Fibroblast of the aortic adventitia (primary cell): ENCODE data around the gene HLF. TPM values are rescaled to one million over a fixed set of nuclear protein-coding genes. Genes with fewer than 3 reads are reported as not detected.

ENCODE experiments used
- DNase-seq: peaks from one replicate; pipeline ENCODE4 v3.0.0-alpha.2; 2010; ENCODE audit warnings: low read depth
- H3K4me3 ChIP-seq: 2 replicates; pipeline ENCODE4 v1.5.1; 2011; ENCODE audit warnings: low read depth, mild to moderate bottlenecking, control low read depth, low read length, moderate library complexity
- total RNA-seq: library from RNA; depleted of rRNA; stranded (reverse); fragments of >200 nt; gene quantifications from 2 replicates; pipeline ENCODE4 v1.2.3, GENCODE V29; 2012; ENCODE audit warnings: low replicate concordance
- TF ChIP-seq, protein P1 (sequence below): IDR thresholded peaks from 2 replicates; pipeline ENCODE4 v1.5.1; 2011; ENCODE audit warnings: mild to moderate bottlenecking, low read length, control low read depth, inconsistent platforms; ENCODE audit not compliant: insufficient read depth

Gene HLF
- total RNA-seq, 1 donor, result 4.4 TPM

DNA sequence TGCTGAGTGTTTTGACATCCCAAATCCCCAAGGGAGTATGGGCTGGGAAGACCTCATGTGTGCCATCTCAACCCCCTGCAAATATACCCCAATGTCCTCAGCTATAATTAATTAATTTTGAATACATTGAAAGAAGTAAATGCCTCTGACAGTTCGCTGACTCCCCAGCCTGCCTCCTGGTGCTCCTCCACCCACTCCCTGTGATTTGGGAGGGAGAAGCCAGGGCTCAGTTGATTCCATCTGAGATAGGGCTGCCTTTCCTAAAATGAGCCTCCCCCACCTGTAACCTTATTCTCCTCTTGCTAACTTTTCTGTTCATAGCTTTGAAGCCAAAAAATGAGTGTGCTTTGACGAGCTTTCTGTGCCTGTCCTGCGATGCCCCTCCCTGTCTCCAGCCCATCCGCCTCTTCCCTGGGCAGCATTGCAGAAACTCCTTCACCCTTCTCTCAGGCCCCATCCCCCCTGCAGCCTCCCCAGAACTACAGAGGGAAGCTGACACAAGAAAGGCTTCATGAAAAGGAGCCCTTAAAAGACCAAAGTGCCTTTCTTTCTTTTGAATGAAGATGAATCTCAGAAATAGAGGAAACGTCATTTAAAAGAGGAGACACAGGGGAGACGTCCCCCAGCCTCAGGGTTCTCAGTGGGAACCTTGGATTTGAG lies 70.3 kb downstream of the HLF start:
- DNase-seq, result no peak
- TF ChIP-seq, protein P1, sequence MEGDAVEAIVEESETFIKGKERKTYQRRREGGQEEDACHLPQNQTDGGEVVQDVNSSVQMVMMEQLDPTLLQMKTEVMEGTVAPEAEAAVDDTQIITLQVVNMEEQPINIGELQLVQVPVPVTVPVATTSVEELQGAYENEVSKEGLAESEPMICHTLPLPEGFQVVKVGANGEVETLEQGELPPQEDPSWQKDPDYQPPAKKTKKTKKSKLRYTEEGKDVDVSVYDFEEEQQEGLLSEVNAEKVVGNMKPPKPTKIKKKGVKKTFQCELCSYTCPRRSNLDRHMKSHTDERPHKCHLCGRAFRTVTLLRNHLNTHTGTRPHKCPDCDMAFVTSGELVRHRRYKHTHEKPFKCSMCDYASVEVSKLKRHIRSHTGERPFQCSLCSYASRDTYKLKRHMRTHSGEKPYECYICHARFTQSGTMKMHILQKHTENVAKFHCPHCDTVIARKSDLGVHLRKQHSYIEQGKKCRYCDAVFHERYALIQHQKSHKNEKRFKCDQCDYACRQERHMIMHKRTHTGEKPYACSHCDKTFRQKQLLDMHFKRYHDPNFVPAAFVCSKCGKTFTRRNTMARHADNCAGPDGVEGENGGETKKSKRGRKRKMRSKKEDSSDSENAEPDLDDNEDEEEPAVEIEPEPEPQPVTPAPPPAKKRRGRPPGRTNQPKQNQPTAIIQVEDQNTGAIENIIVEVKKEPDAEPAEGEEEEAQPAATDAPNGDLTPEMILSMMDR, result no peak
- no peak overlapping the region for H3K4me3 ChIP-seq

DNA sequence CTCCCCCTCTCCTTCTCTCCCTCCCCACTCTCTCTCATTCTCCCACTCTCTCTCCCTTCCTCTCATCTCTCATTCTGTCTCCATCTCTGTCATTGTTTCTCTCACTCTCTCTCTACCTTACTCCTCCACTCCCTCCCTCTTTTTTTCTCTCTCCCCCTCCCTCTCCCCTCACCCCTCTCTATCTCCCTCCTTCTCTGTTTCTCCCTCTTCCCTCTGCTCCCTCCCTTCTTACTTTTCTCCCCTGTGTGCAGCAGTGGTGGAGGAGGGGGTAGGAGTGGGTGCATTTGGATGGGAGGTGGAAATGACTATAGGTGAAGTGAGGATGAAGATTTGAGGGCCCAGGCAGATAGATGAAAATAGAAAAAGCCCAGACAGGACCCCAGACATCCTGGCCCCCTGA lies 70.9 kb downstream of the HLF start:
- TF ChIP-seq, protein P1, result no peak
- no peak for DNase-seq
- H3K4me3 ChIP-seq, result no peak overlapping the region

DNA sequence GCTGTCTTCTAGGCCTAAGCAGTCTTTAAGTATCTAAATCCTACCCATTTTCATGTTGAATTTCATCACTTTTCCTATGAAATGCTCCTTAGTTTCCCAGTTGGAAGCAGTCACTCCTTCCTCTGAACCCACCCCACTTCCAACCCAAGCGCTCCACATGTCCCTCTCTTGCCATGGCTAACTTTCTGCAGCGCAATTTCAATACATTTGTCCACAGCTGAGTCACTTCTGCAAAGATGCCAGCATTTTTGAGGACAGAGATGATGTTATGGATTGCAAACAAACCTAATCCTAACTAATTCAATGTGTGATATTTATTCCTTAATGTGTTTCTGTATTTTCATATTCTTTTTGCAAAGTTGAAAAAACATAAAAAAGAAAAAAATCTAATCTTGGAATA lies 71.7 kb downstream of the HLF start:
- no peak for DNase-seq
- TF ChIP-seq, protein P1, result no peak
- no peak overlapping the region for H3K4me3 ChIP-seq

DNA sequence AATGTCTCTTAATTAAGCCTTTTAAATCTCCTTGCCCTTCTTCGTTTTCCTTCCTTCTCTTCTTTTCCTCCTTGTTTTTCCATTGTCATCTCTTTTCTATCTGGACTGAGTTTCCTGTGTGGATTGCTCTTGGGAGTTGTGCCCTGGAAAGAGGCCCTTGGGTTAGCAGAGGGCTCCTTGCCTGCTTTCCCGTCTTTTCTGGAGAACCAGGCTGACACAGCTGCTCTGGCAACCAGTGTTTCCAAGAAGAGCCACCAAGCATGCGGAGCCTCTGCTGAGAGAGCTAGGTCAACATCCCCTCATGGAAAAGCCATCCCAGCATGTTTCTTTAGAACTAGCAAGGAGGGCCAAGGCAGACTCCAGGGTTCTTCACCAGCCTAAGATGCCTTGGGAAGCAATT lies 75.4 kb downstream of the HLF start:
- H3K4me3 ChIP-seq, result no peak overlapping the region
- TF ChIP-seq, protein P1, result no peak
- no peak for DNase-seq

DNA sequence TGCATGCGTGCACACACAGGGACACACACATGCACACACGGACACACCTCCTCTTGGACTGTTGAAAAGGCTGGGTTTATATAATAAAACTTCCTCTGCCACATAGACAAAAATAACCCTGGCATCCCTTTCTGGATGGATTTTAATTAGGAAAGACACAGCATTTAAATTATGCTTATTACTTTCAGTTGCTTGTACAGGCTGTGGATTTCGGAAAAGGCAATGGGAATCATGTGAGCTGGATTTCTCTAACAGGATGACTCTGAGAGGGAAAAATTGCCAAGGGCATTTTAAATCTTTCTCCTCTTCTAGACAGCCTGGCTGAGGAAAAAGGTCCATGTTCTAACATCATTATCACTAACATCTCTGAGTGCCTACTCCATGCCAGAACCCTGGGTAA lies 75.9 kb downstream of the HLF start:
- TF ChIP-seq, protein P1, result no peak
- DNase-seq, result no peak

DNA sequence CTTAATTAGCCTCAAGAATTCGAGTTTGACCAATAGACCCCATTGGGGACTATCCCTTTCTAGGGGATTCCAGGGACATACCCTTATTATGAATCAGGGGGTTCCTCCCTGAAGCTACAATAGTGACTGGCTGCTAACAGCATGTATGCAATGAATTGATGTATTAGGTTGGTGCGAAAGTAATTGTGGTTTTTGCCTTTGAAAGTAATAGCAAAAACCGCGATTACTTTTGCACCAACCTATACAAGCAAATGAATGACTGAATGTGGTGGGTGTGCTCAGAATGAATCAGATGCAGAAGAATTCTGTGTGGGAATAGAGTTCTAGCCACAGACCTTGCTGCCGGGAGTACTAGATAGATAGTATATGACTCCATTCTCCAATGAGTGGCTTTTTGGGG lies 76.7 kb downstream of the HLF start:
- DNase-seq, result peak; percentile 42
- no peak overlapping the region for H3K4me3 ChIP-seq
- TF ChIP-seq, protein P1, result no peak

More for the DNA sequence above, 75.9 kb downstream of the HLF start:
- H3K4me3 ChIP-seq, result no peak overlapping the region
